ENCODE measurements around the gene RPL28.
"Not testable (repeated sequence)": the region's sequence is repeated elsewhere in the genome, so short reads cannot be mapped to it uniquely, and the experiment has no call there.

The RPL28 gene

DNA sequence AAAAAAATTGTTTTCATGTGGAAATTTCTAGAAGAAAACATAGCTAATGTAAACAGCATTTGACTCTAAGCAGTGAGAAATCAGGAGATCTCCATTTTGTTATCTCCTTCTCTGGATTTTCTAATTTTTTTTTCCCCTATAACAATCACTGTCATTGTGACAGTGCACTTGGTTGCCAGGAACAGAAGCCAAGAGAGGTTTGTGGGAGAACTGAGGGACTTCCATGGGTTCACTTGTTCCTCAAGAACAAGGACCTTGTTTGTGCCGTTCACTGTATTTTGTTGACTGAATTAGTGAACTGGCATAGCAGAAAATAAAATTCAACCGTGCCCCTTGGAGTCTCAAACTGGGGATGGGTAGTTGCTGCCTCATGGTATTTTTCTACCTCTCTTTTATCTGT lies 40.3 kb downstream of the RPL28 start:
- no peak for DNase-seq (ENCODE audit: low spot score)

GRCh38 chr19:55431183-55431582 lies 45.5 kb downstream of the RPL28 start:
- DNase-seq (ENCODE audit: low spot score) = no peak

- no peak for DNase-seq (ENCODE audit: low spot score)
Observed at GRCh38 chr19:55432241-55432959, 46.7 kb downstream of the RPL28 start.

GRCh38 chr19:55433292-55433691 lies 47.6 kb downstream of the RPL28 start:
- DNase-seq (ENCODE audit: low spot score) = no peak

DNA sequence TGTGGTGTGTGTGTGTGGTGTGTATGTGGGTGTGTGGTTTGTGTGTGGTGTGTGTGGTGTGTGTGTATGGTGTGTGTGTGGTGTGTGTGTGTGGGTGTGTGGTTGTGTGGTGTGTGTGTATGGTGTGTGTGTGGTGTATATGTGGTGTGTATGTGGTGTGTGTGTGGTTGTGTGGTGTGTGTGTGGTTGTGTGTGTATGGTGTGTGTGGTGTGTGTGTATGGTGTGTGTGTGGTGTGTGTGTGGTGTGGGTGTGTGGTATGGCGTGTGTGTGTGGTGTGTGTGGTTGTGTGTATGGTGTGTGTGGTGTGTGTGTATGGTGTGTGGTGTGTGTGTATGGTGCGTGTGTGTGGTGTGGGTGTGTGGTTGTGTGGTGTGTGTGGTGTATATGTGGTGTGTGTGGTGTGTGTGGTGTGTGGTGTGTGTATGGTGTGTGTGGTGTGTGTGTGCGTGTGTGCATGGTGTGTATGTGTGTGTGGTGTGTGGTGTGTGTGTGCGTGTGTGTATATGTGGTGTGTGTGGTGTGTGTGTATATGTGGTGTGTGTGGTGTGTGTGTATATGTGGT lies 48.7 kb downstream of the RPL28 start:
- no peak for DNase-seq (ENCODE audit: low spot score)

- DNase-seq (ENCODE audit: low spot score) = no peak
Observed at GRCh38 chr19:55435020-55435419, 49.3 kb downstream of the RPL28 start.

GRCh38 chr19:55436847-55437246 lies 51.1 kb downstream of the RPL28 start:
- no peak for DNase-seq (ENCODE audit: low spot score)

DNA sequence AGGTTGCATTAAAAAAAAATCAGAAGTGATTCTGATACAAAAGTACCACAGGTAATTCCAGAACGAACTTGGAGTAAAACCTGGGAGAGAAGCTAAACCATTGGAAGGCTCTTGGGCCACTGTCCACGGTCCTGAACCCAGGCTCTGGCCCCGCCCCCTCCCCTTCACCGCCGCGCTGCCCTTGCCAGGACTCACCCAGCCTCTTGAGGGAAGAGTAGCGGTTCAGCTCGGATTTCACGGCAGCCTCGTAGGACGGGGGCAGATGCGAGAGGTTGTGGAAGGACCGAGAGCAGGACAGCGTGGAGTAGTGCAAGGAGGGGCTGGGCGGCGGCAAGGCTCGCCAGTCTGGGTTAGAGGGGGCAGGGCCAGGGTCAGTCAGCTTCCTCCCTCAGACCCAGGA lies 51.7 kb downstream of the RPL28 start:
- DNase-seq (ENCODE audit: low spot score) = no peak

DNA sequence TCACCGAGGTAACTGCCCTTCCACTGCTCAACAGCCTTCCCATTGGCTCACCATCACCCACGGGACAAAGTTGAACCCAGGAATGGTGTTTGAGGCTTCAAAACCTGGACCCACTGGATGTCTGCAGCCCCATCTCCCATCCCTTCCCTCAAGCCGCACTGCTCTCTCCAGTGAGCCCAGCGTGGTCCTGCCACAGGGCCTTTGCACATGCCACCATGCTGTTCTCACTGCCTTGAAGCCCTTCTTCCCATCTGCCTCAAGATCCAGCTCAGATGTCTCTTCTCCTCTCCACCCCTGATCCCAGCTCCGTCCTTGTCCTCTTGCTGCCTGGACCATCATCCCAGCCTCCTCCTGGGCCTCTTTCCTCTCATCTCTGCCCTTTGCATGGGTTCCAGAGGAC lies 53.3 kb downstream of the RPL28 start:
- DNase-seq (ENCODE audit: low spot score) = no peak

GRCh38 chr19:55440411-55441105 lies 54.8 kb downstream of the RPL28 start:
- peak; percentile 50 for DNase-seq (ENCODE audit: low spot score)

- peak; percentile 43 for DNase-seq (ENCODE audit: low spot score)
Observed at GRCh38 chr19:55441319-55441691, 55.6 kb downstream of the RPL28 start.

- DNase-seq (ENCODE audit: low spot score) = no peak
Observed at GRCh38 chr19:55441692-55442321, 56.1 kb downstream of the RPL28 start.

- DNase-seq (ENCODE audit: low spot score) = no peak
Observed at GRCh38 chr19:55442372-55442961, 56.7 kb downstream of the RPL28 start.

DNA sequence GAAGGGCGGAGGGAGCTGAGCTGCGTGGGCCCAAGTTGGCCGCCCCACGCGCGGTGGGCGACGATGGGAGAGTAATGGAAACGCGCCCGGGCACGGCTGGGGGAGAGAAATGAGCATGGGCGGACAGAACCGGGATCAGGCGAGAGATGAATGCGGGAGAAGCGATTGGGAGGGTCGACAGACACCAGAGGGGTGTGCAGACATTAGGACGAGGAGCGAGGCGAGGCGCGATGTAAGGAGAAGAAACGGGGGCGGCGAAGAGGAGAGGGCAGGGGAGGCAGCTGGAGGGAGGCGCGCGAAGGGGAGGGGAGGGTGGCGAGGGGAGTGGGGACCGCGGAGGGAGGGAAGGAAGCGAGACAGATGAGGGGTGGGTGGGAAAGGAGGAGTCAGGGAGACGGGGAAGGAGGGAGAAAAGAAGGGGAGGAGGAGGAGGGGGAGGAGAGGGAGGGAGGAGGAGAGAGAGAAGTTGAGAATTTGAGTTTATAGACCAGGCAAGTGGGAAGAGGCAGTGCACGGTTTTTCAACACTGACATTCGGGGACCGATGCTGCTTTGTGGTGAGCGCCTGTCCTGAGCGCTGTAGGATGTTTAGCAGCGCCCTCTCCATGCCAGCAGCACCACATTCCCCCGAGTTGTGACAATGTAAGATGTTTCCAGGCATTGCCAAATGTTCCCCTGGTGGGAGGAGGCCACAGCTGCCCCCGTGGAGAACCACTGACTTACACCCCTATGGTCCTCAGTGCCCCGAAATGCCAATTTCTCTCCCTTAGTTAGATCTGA lies 57.5 kb downstream of the RPL28 start, which contains the start of gene SHISA7:
Gene SHISA7 (minus strand): TSS at position 256 of the 779 bp plus-strand sequence. CDS start 437 bp downstream, outside the sequence.
- DNase-seq (ENCODE audit: low spot score) = no peak

GRCh38 chr19:55443824-55444480 lies 58.2 kb downstream of the RPL28 start:
- DNase-seq (ENCODE audit: low spot score) = no peak

- DNase-seq (ENCODE audit: low spot score) = no peak
Observed at GRCh38 chr19:55444646-55445045, 58.9 kb downstream of the RPL28 start.

DNA sequence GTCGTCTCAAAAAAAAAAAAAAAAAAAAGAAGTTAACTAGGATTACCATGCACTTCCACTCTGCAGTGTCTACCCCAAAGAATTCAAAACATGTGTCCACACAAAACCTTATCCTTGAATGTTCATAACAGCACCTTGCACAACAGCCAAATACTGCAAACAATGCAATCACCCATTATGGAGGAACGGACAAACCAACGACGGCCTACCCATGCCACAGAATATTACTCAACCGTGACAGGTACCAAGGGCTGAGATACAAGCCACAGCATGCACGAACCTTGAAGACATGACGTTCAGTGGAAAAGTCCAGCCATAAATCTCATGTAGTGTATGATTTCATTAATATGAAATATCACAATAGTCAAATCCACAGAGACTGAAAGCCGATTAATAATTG lies 60.3 kb downstream of the RPL28 start:
- DNase-seq (ENCODE audit: low spot score) = no peak

GRCh38 chr19:55447421-55448174 lies 61.9 kb downstream of the RPL28 start:
- no peak for DNase-seq (ENCODE audit: low spot score)

DNA sequence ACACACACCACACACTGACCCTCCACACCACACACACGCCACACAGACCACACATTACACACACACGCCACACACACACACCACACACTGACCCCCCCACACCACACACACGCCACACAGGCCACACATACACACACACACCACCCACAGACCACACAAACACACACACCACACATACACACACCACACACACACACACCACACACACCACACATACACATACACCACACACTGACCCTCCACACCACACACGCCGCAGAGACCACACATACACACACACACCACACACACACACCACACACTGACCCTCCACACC lies 62.4 kb downstream of the RPL28 start:
- not testable (repeated sequence) for DNase-seq (ENCODE audit: low spot score)

- DNase-seq (ENCODE audit: low spot score) = no peak
Observed at GRCh38 chr19:55449469-55449868, 63.7 kb downstream of the RPL28 start.

Data from germinal center (tissue), 1 donor.